Esophagus muscularis mucosa (tissue), 4 donors: ENCODE measurements around the gene SERPINA1. TPM values are rescaled to one million over a fixed set of nuclear protein-coding genes. Genes with fewer than 3 reads are reported as not detected.
"Not testable (repeated sequence)": the region's sequence is repeated elsewhere in the genome, so short reads cannot be mapped to it uniquely, and the experiment has no call there.

Source experiments
- DNase-seq: peaks from one replicate; pipeline ENCODE4 v3.0.0-alpha.2; 2017; ENCODE audit errors: extremely low spot score
- H3K27ac ChIP-seq, 4 donors: fragments of 200-600 bp; sonication (generic); replicated peaks in 1 of 4; 1 replicate in 3 of 4; 2 replicates in 1 of 4; pipeline ENCODE4 v1.5.1; 2016 to 2019; ENCODE audit warnings: mild to moderate bottlenecking in 1 of 4
- H3K27me3 ChIP-seq, 4 donors: fragments of 200-600 bp; sonication (generic); one replicate each; pipeline versions ENCODE4 v1.5.1 to v1.6.0; 2016 to 2019
- H3K36me3 ChIP-seq, 4 donors: fragments of 200-600 bp; sonication (generic); one replicate each; pipeline ENCODE4 v1.5.1; 2016 to 2019
- H3K4me1 ChIP-seq, 4 donors: fragments of 200-600 bp; sonication (generic); one replicate each; pipeline ENCODE4 v1.5.1; 2016 to 2019
- H3K4me3 ChIP-seq, 4 donors: fragments of 200-600 bp; sonication (generic); 1 replicate in 2 of 4; 2 replicates in 2 of 4; pipeline ENCODE4 v1.5.1; 2016 to 2019; ENCODE audit warnings: mild to moderate bottlenecking in 4 of 4, moderate library complexity in 1 of 4
- H3K9me3 ChIP-seq, 4 donors: fragments of 200-600 bp; sonication (generic); 1 replicate in 3 of 4; 2 replicates in 1 of 4; pipeline ENCODE4 v1.5.1; 2016 to 2019
- CTCF ChIP-seq, 3 experiments: fragments of 200-600 bp in 2 of 3; fragments of 450-650 bp in 1 of 3; sonication (generic) in 2 of 3; IDR thresholded peaks; one replicate each; pipeline ENCODE4 v1.5.1; 2017 to 2019; ENCODE audit warnings: antibody characterized with exemption in 3 of 3, mild to moderate bottlenecking in 2 of 3, moderate library complexity in 1 of 3
- EP300 ChIP-seq: sonication (generic); formaldehyde crosslinking; IDR thresholded peaks from one replicate; pipeline ENCODE4 v1.6.1; 2017; ENCODE audit warnings: antibody characterized with exemption
- POLR2A ChIP-seq: fragments of 450-650 bp; IDR thresholded peaks from one replicate; pipeline ENCODE4 v1.6.1; 2017; ENCODE audit warnings: antibody characterized with exemption, moderate library complexity, mild to moderate bottlenecking, low read depth
- POLR2AphosphoS5 ChIP-seq, 2 donors: sonication (generic); formaldehyde crosslinking; IDR thresholded peaks; one replicate each; pipeline ENCODE4 v1.6.1; 2017; ENCODE audit warnings: antibody characterized with exemption in 2 of 2
- WGBS: methylation state at CpG from one replicate; pipeline ENCODE4 v1.1.5; 2018; 5-methylcytosine and 5-hydroxymethylcytosine counted together
- intact Hi-C: fragments of 100-400 bp; cut with DNase I; formaldehyde crosslinking; loops from one replicate; pipeline ENCODE4 v1.15.1; 2023
- total RNA-seq, 4 donors: library from RNA; depleted of rRNA; stranded (reverse); fragments of >200 nt; gene quantifications; one replicate each; pipeline versions ENCODE4 v1.1.0 to v1.2.1, GENCODE V29; 2016

Gene SERPINA1
- total RNA-seq, 4 donors from 2014 or later: 1.7 to 20.2 (median 2.2) TPM

- intact Hi-C loops: loop anchor here (10.0 kb wide), 1 partner anchor 128 kb away; no protein-coding TSS in a partner anchor
- H3K9me3 ChIP-seq: no peaks in the 10 kb centered on the region
- DNase-seq: peak; percentile 75
- H3K27ac ChIP-seq: no peak overlapping the region
- no peaks in the 10 kb centered on the region for H3K36me3 ChIP-seq
- H3K27me3 ChIP-seq: peaks cover 0 to 26% (median 0%) of the 10 kb centered on the region in 4 donors
- 85% methylated on average over 5 of the region's 5 CpGs for WGBS
- TF ChIP-seq POLR2A (no peak), POLR2AphosphoS5 (IDR thresholded peaks at IDR 0.05) (no peak), EP300 (no peak), CTCF (IDR thresholded peaks at IDR 0.05) (no peak)
- no peaks in the 10 kb centered on the region for H3K4me1 ChIP-seq
- no peak overlapping the region for H3K4me3 ChIP-seq
These were observed 31.9 kb downstream of the SERPINA1 start for GRCh38 chr14:94356379-94357056.

- Histone ChIP-seq H3K9me3 (no peaks in the 10 kb centered on the region), H3K36me3 (no peaks in the 10 kb centered on the region), H3K4me1 (no peaks in the 10 kb centered on the region), H3K27me3 (peaks cover 0 to 18% (median 0%) of the 10 kb centered on the region in 4 donors), H3K27ac (no peak overlapping the region), H3K4me3 (no peak overlapping the region)
- intact Hi-C loops: loop anchor here (10.0 kb wide), 1 partner anchor 130 kb away; no protein-coding TSS in a partner anchor
- DNase-seq: peak; percentile 91
- TF ChIP-seq POLR2A: no peak
- no peak for TF ChIP-seq EP300
- peak; percentile 18 to 42 (median 19) for TF ChIP-seq CTCF (IDR thresholded peaks at IDR 0.05)
- TF ChIP-seq POLR2AphosphoS5 (IDR thresholded peaks at IDR 0.05): no peak
- WGBS: 6% methylated on average over 5 of the region's 15 CpGs
These were observed 33.1 kb downstream of the SERPINA1 start for GRCh38 chr14:94355191-94355794.

GRCh38 chr14:94354638-94355185, 33.7 kb downstream of the SERPINA1 start:
- Histone ChIP-seq H3K36me3 (no peaks in the 10 kb centered on the region), H3K27me3 (peaks cover 0 to 21% (median 0%) of the 10 kb centered on the region in 4 donors), H3K4me3 (no peak overlapping the region), H3K4me1 (no peaks in the 10 kb centered on the region), H3K27ac (no peak overlapping the region), H3K9me3 (no peaks in the 10 kb centered on the region)
- no peak for DNase-seq
- WGBS: 91% methylated on average over 3 of the region's 3 CpGs
- intact Hi-C loops: loop anchor here (10.0 kb wide), 1 partner anchor 130 kb away; no protein-coding TSS in a partner anchor
- no peak for TF ChIP-seq POLR2AphosphoS5 (IDR thresholded peaks at IDR 0.05)
- TF ChIP-seq EP300: no peak
- TF ChIP-seq CTCF (IDR thresholded peaks at IDR 0.05): no peak
- no peak for TF ChIP-seq POLR2A

- WGBS: 94% methylated on average over 8 of the region's 8 CpGs
- not testable (repeated sequence) for H3K4me3 ChIP-seq, H3K27ac ChIP-seq, H3K9me3 ChIP-seq, H3K4me1 ChIP-seq, H3K36me3 ChIP-seq
- peak; percentile 60 for DNase-seq
- H3K27me3 ChIP-seq: peaks cover 0 to 26% (median 0%) of the 10 kb centered on the region in 4 donors
- intact Hi-C loops: loop anchor here (10.0 kb wide), 1 partner anchor 131 kb away; no protein-coding TSS in a partner anchor
These were observed 34.2 kb downstream of the SERPINA1 start for GRCh38 chr14:94354190-94354589.

DNA sequence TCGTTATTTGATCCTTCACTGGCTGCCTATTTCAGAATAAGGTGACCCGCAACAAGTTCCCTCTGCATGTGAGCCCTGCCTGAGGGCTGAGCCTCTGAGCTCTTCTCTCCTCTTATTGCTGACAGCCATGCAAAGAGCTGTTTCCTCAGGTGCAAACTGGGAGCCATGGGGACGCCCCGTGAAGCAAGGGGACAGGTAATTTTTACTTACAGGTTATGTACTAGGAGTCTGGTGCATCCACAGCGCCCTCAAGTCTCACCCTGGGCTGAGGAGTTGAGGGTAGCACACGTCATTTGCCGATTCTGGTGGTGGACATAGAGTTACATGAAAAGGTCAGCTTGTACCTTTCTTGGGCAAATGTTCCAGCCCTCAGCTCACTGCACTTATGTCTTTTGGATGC, 39.1 kb downstream of the SERPINA1 start:
- Histone ChIP-seq H3K4me1 (no peaks in the 10 kb centered on the region), H3K4me3 (no peak overlapping the region), H3K36me3 (no peaks in the 10 kb centered on the region), H3K9me3 (no peaks in the 10 kb centered on the region), H3K27ac (no peak overlapping the region), H3K27me3 (peaks cover 0 to 20% (median 0%) of the 10 kb centered on the region in 4 donors)
- intact Hi-C loops: no loop called here
- WGBS: 68% methylated on average over 7 of the region's 7 CpGs
- DNase-seq: peak; percentile 90
- TF ChIP-seq EP300: no peak
- no peak for TF ChIP-seq POLR2AphosphoS5 (IDR thresholded peaks at IDR 0.05)
- TF ChIP-seq CTCF (IDR thresholded peaks at IDR 0.05): no peak
- no peak for TF ChIP-seq POLR2A
